Daoy (cell line): Measurements from ENCODE around the gene B3GAT1. TPM values are rescaled to one million over a fixed set of nuclear protein-coding genes. Genes with fewer than 3 reads are reported as not detected.
A peak's percentile ranks its signal among the peaks of the same experiment; 100 is the strongest.

Experiments
- DNase-seq: peaks from one replicate; pipeline ENCODE4 v3.0.0-alpha.2; 2015; ENCODE audit warnings: low read depth
- total RNA-seq: library from RNA; depleted of rRNA; stranded (reverse); fragments of >200 nt; shearing (Covaris generic); gene quantifications from 2 replicates; pipeline ENCODE4 v1.2.3, GENCODE V29; 2014

The B3GAT1 gene
- total RNA-seq, 1 experiment from 2014 or later: 0.29 TPM

GRCh38 chr11:134410766-134411165 lies 1.3 kb downstream of the B3GAT1 start:
- DNase-seq: no peak

DNA sequence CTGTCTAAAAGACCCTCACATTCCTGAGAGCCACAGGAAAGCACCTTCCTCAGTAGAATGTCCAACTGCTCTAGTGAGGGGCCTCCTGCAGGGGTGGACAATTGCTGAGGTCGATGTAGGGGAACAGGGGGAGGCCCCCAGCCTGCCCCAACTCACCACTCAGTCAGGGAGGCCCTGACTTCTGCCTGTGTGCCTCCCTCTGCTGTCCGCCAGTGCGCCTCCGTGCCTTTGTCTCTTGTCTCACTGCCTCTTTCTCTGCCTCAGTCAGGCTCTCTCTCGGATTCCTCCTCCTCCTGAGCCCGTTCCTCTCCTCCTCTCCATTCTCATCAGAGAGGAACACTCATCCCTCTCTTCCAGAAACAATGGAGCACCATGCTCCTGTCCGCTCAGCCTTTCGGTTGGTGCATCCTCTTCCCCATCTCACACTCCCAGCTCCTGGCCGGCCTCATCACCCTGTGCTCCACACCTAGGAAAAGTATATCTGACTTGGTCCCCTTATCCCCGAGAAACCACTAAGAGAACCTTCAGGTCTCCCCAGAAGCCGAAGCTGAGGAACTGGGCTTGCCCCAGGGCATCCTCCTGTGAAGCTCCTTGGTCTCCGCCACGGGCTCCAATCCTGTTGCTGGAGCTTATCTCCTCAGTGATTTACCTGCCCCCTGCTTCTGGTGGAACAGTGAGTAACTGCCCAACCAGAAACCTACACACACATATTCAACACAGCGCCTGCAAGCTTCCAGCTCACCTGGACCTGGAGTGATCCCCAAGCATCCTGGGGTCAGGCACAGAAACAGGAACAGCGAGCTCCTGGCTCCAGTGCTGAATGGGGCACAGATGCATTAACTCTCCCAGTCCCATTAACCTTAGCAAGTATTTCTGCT lies 2.3 kb downstream of the B3GAT1 start:
- DNase-seq: no peak

- no peak for DNase-seq
Measured at GRCh38 chr11:134407923-134408322, 4.1 kb downstream of the B3GAT1 start.

DNA sequence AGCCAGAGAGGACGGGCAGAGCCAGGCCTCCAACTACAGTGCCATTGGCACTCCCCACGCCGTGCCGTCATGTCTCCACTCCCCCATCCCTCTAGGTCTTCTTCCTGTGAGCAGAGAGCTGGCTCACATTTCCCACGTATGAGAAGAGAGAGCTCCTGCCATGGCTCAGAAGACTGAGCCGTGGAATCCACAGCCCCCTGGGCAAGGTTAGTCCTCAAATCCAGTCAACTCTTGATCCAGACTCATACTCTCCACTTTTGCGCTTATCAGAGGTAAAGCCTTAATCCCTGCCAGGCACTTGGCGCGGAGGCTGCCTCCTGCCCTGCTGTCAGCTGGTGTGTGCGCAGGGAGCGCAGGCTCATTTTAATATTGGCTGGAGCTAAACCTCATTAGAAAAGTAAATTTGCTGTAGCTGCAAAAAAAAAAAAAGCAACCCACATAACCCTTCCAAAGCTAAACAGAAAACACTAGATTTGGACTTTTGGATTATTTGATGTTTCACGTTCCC lies 4.7 kb downstream of the B3GAT1 start:
- DNase-seq: no peak

DNA sequence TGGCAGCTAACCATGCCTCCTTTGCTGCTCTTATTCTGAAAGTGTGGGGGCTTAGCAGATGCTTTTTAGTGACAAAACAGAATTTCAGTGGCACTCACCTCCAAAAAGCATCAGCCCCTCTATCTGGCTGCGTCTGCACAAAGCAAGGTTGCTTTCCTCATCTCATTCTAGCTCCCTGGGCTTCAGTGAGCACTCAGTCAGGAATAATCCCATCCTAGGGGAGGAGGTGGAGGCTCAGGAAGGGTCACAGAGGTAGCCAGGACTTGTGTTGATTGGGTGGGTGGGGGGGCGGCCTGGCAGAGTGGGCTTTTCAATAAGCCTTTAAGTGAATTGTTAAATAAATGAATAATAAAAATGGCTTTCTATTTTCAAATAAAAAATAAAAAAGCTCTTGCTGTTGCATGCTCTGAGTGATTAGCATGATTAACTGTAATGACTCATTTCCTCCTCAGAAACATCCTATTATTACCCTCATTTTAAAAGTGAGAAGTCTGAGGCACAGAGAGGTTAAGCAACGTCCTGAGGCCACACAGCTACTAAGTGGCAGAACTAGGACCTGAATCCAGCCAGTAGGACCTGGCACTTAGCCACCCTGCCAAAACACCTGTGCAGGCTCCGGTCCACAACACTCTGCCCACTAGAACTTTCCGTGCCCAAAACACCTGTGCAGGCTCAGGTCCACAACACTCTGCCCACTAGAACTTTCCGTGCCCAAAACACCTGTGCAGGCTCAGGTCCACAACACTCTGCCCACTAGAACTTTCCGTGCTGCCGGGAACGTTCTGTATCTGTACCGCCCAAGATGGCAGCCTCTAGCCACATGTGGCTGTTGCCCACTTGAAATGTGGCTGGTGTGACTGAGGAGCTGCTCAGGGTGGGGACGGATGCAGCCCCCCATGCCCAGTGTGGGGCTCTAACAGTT lies 5.5 kb downstream of the B3GAT1 start:
- no peak for DNase-seq

DNA sequence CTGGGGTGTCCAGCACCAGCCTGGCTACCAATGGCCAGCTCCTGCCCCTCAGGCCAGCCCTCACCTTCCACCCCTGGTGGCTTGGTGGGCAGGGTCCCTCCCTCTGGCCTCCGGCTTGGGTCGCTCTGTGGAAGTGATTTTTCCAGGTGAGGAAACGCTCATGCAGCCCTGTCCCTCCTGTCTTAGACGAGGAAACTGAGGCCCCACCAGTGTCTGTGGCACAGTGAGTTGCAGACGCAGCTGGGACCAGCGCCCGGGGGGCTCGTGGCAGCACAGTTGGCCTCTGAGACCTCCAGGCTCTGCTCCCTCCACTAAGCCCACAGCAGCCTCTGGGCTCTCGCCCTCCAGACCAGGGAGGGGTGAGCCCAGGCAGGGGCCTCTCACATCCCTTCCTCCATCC lies 6.2 kb downstream of the B3GAT1 start:
- DNase-seq: no peak

GRCh38 chr11:134405436-134405835 lies 6.6 kb downstream of the B3GAT1 start:
- DNase-seq: no peak

GRCh38 chr11:134404575-134405341 lies 7.3 kb downstream of the B3GAT1 start:
- no peak for DNase-seq

- DNase-seq: no peak
Measured at GRCh38 chr11:134402910-134403309, 9.1 kb downstream of the B3GAT1 start.

- DNase-seq: no peak
Measured at GRCh38 chr11:134401825-134402809, 9.9 kb downstream of the B3GAT1 start.

GRCh38 chr11:134399996-134400395 lies 12.0 kb downstream of the B3GAT1 start:
- DNase-seq: no peak

DNA sequence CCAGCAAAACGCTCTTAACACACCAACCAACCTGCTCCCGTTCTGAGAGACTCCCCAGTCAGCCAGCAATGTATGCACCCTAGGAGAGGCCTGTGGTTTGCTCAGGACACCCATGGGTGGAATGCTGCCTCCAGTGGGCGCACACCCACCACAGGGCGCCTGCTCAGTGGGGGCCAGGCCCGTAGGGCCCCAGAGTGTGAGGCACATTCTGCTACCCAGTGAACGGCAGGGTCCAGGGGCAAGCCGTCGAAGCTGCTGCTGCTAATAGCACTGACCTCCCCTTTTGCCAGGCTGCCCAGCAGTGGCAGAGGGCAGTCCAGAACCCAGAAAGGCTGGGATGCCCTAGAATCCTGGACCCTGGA lies 12.8 kb downstream of the B3GAT1 start:
- DNase-seq: no peak

DNA sequence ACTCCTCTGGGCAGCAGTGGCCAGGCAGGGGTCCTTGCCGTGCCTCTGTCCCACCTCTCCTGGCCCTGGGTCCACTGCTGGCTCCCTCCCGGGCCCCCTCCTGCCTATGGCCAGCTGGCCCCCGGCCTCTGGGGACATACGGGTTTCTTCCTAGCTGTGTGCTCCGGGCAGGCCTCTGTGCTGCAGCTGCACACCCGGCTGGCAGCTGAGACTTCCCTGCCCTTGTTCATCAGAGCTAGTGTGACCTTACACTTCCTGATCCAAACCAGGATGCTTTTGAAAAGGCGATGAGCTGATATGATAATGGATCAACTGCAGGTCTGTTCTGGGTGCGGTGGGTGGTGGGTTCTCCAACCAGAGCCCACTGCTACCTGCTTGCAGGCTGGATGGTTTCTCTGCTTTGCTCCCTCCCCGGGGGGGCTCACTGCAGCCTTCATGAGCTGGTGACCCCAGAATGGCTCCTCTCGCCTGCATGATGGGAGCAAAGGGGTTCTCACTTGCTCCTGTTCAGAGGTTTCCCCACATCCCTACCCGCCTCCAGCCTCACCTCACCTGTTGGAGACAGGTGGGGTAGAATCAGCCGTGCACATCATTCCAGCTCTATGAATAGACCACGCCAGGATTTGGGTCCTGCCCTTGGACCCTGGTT lies 13.3 kb downstream of the B3GAT1 start:
- no peak for DNase-seq

GRCh38 chr11:134398079-134398444 lies 14.0 kb downstream of the B3GAT1 start:
- DNase-seq: peak; percentile 43

- no peak for DNase-seq
Measured at GRCh38 chr11:134397304-134398078, 14.6 kb downstream of the B3GAT1 start.

DNA sequence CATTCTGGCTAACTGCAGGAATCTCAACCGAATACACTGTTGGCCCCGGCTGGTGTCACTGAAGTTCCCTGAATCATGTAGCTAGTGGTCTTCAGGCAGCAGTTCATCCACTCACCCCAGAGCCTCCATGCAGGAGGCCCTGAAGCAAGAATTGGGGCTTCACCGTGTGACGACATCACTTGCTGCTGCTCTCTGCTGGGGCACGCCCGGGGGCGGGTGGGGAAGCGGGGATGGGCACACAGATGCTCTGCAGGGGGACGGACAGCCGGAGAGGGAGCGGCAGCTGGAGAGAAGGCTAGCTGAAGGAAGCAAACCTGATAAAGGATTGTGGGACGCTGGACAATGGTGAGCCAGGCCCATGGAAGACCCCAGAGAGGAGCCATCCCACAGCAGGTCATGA lies 17.0 kb downstream of the B3GAT1 start:
- no peak for DNase-seq

DNA sequence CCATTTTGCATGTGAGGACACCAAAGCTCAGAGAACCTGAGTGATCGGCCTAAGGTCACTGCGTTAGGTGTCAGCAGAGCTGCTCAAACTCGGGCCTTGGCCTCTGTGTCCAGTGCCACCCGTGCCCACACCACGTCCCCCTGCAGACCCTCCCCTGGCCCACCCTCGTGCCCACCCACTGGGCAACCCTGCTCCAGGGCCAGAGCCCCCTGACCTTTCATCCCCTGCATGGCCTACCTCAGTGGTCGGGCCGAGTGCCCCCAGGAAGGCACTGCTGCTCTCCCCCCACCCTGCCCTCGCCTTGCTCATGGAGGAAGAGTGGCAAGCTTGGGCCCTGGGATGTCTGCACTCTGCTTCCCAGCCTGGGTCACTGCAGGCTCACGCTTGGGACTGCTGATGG lies 17.7 kb downstream of the B3GAT1 start:
- no peak for DNase-seq

GRCh38 chr11:134393638-134394037 lies 18.4 kb downstream of the B3GAT1 start:
- no peak for DNase-seq

DNA sequence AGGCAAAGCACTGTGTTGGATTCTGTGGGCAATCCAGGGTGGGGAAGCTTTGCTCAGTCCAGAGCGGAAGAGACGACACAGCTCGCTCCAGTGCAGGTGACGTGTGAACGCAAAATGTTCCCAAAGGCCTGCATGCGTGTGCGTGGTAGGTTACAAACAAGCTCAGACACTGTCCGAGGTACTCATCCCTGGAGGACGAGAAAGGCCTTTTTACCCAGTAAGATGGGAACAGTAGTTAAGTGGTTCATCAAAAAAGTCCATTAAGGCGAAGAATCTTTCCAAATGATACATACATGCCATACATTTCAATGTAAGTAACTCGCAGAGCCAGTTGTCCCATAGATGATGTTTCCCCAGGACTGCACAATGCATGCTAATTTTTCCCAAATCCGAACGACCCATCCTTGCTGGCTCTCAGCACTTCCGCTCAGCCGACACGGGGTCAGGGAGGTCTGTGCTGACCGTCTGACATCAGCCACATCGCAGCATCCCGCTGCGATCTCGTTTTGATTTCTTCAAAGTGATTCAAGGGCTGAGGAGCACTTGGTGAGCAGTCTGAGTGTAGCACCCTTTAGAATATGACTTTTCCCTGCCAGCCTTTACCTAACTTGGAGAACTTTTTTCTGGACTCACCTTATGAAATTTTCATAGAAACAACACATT lies 19.0 kb downstream of the B3GAT1 start:
- DNase-seq: no peak
